GM23338 (cell line): Measurements from ENCODE around the gene PPIP5K2. TPM values are rescaled to one million over a fixed set of nuclear protein-coding genes. Genes with fewer than 3 reads are reported as not detected.

ENCODE experiments used
- ATAC-seq: fragments of 200-7000 bp; cut with Tn5 transposase; 3 replicates; pipeline ENCODE4 v1.9.1; 2020
- DNase-seq: peaks from one replicate; pipeline ENCODE4 v3.0.0-alpha.2; 2015; ENCODE audit warnings: low spot score
- H2AFZ ChIP-seq: fragments of 200-600 bp; sonication (generic); 2 replicates; pipeline ENCODE4 v1.8.0; 2016; ENCODE audit warnings: antibody characterized with exemption, mild to moderate bottlenecking, moderate library complexity
- H3F3A ChIP-seq: fragments of 200-600 bp; sonication (generic); replicated peaks from 2 replicates; pipeline ENCODE4 v1.8.0; 2017; ENCODE audit warnings: antibody characterized with exemption, mixed run types, low read depth
- H3K27ac ChIP-seq: fragments of 200-600 bp; sonication (generic); 2 replicates; pipeline ENCODE4 v1.6.1; 2016; ENCODE audit warnings: low read depth
- H3K27me3 ChIP-seq: fragments of 200-600 bp; sonication (generic); 2 replicates; pipeline ENCODE4 v1.8.0; 2016; ENCODE audit warnings: mild to moderate bottlenecking, mixed run types, moderate library complexity; ENCODE audit not compliant: insufficient read depth
- H3K36me3 ChIP-seq: fragments of 200-600 bp; sonication (generic); 2 replicates; pipeline ENCODE4 v1.8.0; 2016; ENCODE audit warnings: mild to moderate bottlenecking; ENCODE audit not compliant: insufficient read depth
- H3K4me1 ChIP-seq: fragments of 200-600 bp; sonication (generic); 2 replicates; pipeline ENCODE4 v1.8.0; 2016; ENCODE audit warnings: mild to moderate bottlenecking, moderate library complexity; ENCODE audit not compliant: insufficient read depth
- H3K4me2 ChIP-seq: fragments of 200-600 bp; sonication (generic); 2 replicates; pipeline ENCODE4 v1.7.1; 2017; ENCODE audit warnings: mixed run types
- H3K4me3 ChIP-seq: fragments of 200-600 bp; sonication (generic); 2 replicates; pipeline ENCODE4 v1.6.1; 2016; ENCODE audit warnings: mixed run types
- H3K79me2 ChIP-seq: fragments of 200-600 bp; sonication (generic); replicated peaks from 2 replicates; pipeline ENCODE4 v1.8.0; 2017; ENCODE audit warnings: mild to moderate bottlenecking; ENCODE audit not compliant: insufficient read depth
- H3K9me2 ChIP-seq: fragments of 200-600 bp; sonication (generic); 2 replicates; pipeline ENCODE4 v1.8.0; 2017; ENCODE audit not compliant: insufficient read depth
- H4K20me1 ChIP-seq: fragments of 200-600 bp; sonication (generic); replicated peaks from 2 replicates; pipeline ENCODE4 v1.8.0; 2017; ENCODE audit warnings: mild to moderate bottlenecking; ENCODE audit not compliant: insufficient read depth
- H3K27ac Mint-ChIP-seq: 2 replicates; pipeline ENCODE4 v1.8.0; 2020; ENCODE audit warnings: inconsistent platforms, mild to moderate bottlenecking, moderate library complexity, mixed read lengths
- H3K27me3 Mint-ChIP-seq: 3 replicates; pipeline ENCODE4 v1.8.0; 2022; ENCODE audit warnings: low read depth, mild to moderate bottlenecking, moderate library complexity, mixed read lengths, inconsistent platforms; ENCODE audit not compliant: insufficient read depth, poor library complexity
- H3K36me3 Mint-ChIP-seq: 3 replicates; pipeline ENCODE4 v1.8.0; 2021; ENCODE audit warnings: low read depth, mild to moderate bottlenecking, inconsistent platforms, moderate library complexity, mixed read lengths
- H3K4me1 Mint-ChIP-seq: 3 replicates; pipeline ENCODE4 v1.8.0; 2020; ENCODE audit warnings: mild to moderate bottlenecking, inconsistent platforms, mixed read lengths
- H3K4me3 Mint-ChIP-seq: 3 replicates; pipeline ENCODE4 v1.8.0; 2021; ENCODE audit warnings: moderate library complexity, mild to moderate bottlenecking, inconsistent platforms, mixed read lengths
- H3K9me3 Mint-ChIP-seq: 3 replicates; pipeline ENCODE4 v1.8.0; 2020; ENCODE audit warnings: moderate library complexity, mild to moderate bottlenecking, inconsistent platforms, mixed read lengths
- CREB1 ChIP-seq: fragments of 250-450 bp; sonication (Bioruptor Pico); IDR thresholded peaks from 2 replicates; pipeline ENCODE4 v1.5.0; 2020; ENCODE audit warnings: low read depth, mild to moderate bottlenecking, moderate library complexity
- EZH2 ChIP-seq: fragments of 200-600 bp; sonication (generic); IDR thresholded peaks from one replicate; pipeline ENCODE4 v1.8.0; 2017; ENCODE audit warnings: antibody characterized with exemption, mild to moderate bottlenecking, low read depth; ENCODE audit not compliant: unreplicated experiment
- EZH2phosphoT487 ChIP-seq: fragments of 200-600 bp; sonication (generic); IDR thresholded peaks from one replicate; pipeline ENCODE4 v1.8.1; 2018; ENCODE audit warnings: antibody characterized with exemption; ENCODE audit not compliant: unreplicated experiment
- JUNB ChIP-seq: IDR thresholded peaks from one replicate; pipeline ENCODE4 v1.6.1; 2016; ENCODE audit warnings: antibody characterized with exemption; ENCODE audit not compliant: unreplicated experiment
- POLR2AphosphoS5 ChIP-seq: IDR thresholded peaks from 2 replicates; pipeline ENCODE4 v1.6.1; 2016; ENCODE audit warnings: antibody characterized with exemption, low read depth
- STAT1 ChIP-seq: IDR thresholded peaks from one replicate; pipeline ENCODE4 v1.6.1; 2016; ENCODE audit warnings: antibody characterized with exemption; ENCODE audit not compliant: unreplicated experiment
- ZNF114 ChIP-seq: fragments of 250-450 bp; sonication (Bioruptor Pico); IDR thresholded peaks from 2 replicates; pipeline ENCODE4 v1.5.0; 2020; ENCODE audit warnings: mild to moderate bottlenecking, moderate library complexity
- ZNF331 ChIP-seq: fragments of 250-450 bp; sonication (Bioruptor Pico); IDR thresholded peaks from 2 replicates; pipeline ENCODE4 v1.5.0; 2020; ENCODE audit warnings: low read depth, mild to moderate bottlenecking, moderate library complexity
- polyA plus RNA-seq: library from polyadenylated mRNA; unstranded; fragments of >200 nt; fragmentation: Nextera tagmentation; extraction: Ambion mirVana; gene quantifications from 2 replicates; pipeline ENCODE4 v1.2.1, GENCODE V29; 2016
- total RNA-seq: library from RNA; depleted of rRNA; stranded (reverse); fragments of >200 nt; shearing (Covaris generic); gene quantifications from 2 replicates; pipeline ENCODE4 v1.2.3, GENCODE V29; 2014
- TF ChIP-seq, protein P1 (sequence below): IDR thresholded peaks from 2 replicates; pipeline ENCODE4 v1.6.1; 2016; ENCODE audit warnings: antibody characterized with exemption
- TF ChIP-seq, protein P2 (sequence below): IDR thresholded peaks from one replicate; pipeline ENCODE4 v1.6.1; 2018; ENCODE audit warnings: antibody characterized with exemption; ENCODE audit not compliant: unreplicated experiment
- TF ChIP-seq, protein P3 (sequence below), 2 experiments: fragments of 200-600 bp in 1 of 2; sonication (generic) in 1 of 2; conservative IDR thresholded peaks; 2 replicates each; pipeline versions ENCODE4 v1.5.1 to v1.6.1; 2016 to 2017; ENCODE audit warnings: antibody characterized with exemption in 2 of 2, low read depth in 2 of 2, mild to moderate bottlenecking in 2 of 2, moderate library complexity in 1 of 2

Gene PPIP5K2
- total and polyA plus RNA-seq, 2 experiments from 2014 or later = 41.7 to 45.4 TPM

DNA sequence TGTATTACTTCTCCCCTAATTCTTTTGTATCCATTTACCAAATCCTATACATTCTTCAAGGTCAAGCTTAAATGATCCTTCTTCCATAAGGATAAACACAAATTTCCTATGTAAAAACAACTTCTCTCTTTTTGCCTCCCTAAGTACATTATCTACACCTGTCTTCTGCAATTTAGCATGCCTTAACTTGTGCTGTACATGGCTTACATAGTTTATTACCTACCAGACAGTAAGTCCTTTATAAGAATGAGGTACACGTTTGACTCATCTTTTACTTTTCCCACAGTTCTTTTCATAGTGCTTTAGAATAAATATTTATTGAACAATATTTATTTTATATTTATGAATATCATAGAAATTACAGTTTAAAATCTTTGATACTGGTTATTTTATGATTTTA, 33.6 kb upstream of the PPIP5K2 start:
- H4K20me1 ChIP-seq = no peaks in the 10 kb centered on the region
- H3K4me3 Mint-ChIP-seq = no peak overlapping the region

DNA sequence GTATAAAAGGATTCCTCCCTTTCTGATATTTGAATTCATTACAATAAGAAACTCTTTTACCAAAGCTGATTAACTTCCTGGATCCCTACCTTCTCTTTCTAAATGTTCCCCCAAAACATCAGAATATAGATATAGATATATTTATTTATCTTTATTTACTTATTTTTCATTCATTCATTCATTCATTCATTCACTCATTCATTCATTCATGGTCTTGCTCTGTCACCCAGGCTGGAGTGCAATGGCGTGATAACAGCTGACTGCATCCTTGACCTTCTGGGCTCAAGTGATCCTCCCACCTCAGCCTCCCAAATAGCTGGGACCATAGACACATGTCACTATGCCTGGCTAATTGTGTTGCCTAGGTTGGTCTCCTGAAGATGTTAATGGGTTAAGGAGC, 30.8 kb upstream of the PPIP5K2 start:
- DNase-seq (no peak), ATAC-seq (no peak)
- no peak overlapping the region for H3K4me3 ChIP-seq
- Mint-ChIP-seq H3K36me3 (peaks cover 30% of the 10 kb centered on the region), H3K27me3 (peaks cover 2% of the 10 kb centered on the region), H3K27ac (no peak overlapping the region), H3K9me3 (peaks cover 5% of the 10 kb centered on the region), H3K4me1 (no peaks in the 10 kb centered on the region), H3K4me3 (no peak overlapping the region)
- H3K27ac ChIP-seq = no peak overlapping the region
- H4K20me1 ChIP-seq = no peaks in the 10 kb centered on the region
- H3K4me2 ChIP-seq = no peak overlapping the region
- H2AFZ ChIP-seq = no peak overlapping the region
- no peaks in the 10 kb centered on the region for H3K4me1 ChIP-seq
- H3K27me3 ChIP-seq = no peaks in the 10 kb centered on the region
- no peaks in the 10 kb centered on the region for H3K9me2 ChIP-seq
- H3K79me2 ChIP-seq = no peaks in the 10 kb centered on the region
- no peaks in the 10 kb centered on the region for H3F3A ChIP-seq
- peaks cover 3% of the 10 kb centered on the region; the same call in 1 of the 2 replicates for H3K36me3 ChIP-seq
- TF ChIP-seq JUNB = no peak
- TF ChIP-seq, protein P1, sequence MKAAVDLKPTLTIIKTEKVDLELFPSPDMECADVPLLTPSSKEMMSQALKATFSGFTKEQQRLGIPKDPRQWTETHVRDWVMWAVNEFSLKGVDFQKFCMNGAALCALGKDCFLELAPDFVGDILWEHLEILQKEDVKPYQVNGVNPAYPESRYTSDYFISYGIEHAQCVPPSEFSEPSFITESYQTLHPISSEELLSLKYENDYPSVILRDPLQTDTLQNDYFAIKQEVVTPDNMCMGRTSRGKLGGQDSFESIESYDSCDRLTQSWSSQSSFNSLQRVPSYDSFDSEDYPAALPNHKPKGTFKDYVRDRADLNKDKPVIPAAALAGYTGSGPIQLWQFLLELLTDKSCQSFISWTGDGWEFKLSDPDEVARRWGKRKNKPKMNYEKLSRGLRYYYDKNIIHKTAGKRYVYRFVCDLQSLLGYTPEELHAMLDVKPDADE = no peak
- no peak for TF ChIP-seq EZH2
- TF ChIP-seq ZNF331 (CRISPR knock-in tag) = no peak
- TF ChIP-seq ZNF114 (CRISPR knock-in tag) = no peak
- TF ChIP-seq, protein P2, sequence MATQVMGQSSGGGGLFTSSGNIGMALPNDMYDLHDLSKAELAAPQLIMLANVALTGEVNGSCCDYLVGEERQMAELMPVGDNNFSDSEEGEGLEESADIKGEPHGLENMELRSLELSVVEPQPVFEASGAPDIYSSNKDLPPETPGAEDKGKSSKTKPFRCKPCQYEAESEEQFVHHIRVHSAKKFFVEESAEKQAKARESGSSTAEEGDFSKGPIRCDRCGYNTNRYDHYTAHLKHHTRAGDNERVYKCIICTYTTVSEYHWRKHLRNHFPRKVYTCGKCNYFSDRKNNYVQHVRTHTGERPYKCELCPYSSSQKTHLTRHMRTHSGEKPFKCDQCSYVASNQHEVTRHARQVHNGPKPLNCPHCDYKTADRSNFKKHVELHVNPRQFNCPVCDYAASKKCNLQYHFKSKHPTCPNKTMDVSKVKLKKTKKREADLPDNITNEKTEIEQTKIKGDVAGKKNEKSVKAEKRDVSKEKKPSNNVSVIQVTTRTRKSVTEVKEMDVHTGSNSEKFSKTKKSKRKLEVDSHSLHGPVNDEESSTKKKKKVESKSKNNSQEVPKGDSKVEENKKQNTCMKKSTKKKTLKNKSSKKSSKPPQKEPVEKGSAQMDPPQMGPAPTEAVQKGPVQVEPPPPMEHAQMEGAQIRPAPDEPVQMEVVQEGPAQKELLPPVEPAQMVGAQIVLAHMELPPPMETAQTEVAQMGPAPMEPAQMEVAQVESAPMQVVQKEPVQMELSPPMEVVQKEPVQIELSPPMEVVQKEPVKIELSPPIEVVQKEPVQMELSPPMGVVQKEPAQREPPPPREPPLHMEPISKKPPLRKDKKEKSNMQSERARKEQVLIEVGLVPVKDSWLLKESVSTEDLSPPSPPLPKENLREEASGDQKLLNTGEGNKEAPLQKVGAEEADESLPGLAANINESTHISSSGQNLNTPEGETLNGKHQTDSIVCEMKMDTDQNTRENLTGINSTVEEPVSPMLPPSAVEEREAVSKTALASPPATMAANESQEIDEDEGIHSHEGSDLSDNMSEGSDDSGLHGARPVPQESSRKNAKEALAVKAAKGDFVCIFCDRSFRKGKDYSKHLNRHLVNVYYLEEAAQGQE = no peak
- TF ChIP-seq, protein P3, sequence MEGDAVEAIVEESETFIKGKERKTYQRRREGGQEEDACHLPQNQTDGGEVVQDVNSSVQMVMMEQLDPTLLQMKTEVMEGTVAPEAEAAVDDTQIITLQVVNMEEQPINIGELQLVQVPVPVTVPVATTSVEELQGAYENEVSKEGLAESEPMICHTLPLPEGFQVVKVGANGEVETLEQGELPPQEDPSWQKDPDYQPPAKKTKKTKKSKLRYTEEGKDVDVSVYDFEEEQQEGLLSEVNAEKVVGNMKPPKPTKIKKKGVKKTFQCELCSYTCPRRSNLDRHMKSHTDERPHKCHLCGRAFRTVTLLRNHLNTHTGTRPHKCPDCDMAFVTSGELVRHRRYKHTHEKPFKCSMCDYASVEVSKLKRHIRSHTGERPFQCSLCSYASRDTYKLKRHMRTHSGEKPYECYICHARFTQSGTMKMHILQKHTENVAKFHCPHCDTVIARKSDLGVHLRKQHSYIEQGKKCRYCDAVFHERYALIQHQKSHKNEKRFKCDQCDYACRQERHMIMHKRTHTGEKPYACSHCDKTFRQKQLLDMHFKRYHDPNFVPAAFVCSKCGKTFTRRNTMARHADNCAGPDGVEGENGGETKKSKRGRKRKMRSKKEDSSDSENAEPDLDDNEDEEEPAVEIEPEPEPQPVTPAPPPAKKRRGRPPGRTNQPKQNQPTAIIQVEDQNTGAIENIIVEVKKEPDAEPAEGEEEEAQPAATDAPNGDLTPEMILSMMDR (conservative IDR thresholded peaks at IDR 0.05; ENCODE audit: low read depth in 2 of 2) = no peak
- no peak for TF ChIP-seq POLR2AphosphoS5
- TF ChIP-seq EZH2phosphoT487 = no peak
- no peak for TF ChIP-seq CREB1 (CRISPR knock-in tag)

More for the DNA sequence above, 33.6 kb upstream of the PPIP5K2 start:
- Histone ChIP-seq H2AFZ (no peak overlapping the region), H3K36me3 (peaks cover 7% of the 10 kb centered on the region; the same call in 1 of the 2 replicates), H3K79me2 (no peaks in the 10 kb centered on the region), H3K27ac (no peak overlapping the region), H3K4me2 (no peak overlapping the region), H3K27me3 (no peaks in the 10 kb centered on the region), H3K9me2 (no peaks in the 10 kb centered on the region), H3K4me3 (no peak overlapping the region), H3F3A (no peaks in the 10 kb centered on the region), H3K4me1 (no peaks in the 10 kb centered on the region)
- no peak for ATAC-seq
- TF ChIP-seq ZNF114 (CRISPR knock-in tag) = no peak
- TF ChIP-seq EZH2phosphoT487 = no peak
- no peak for TF ChIP-seq CREB1 (CRISPR knock-in tag)
- no peak for TF ChIP-seq JUNB
- no peak for TF ChIP-seq STAT1
- TF ChIP-seq ZNF331 (CRISPR knock-in tag) = no peak
- TF ChIP-seq, protein P1 = no peak
- no peak for TF ChIP-seq EZH2
- TF ChIP-seq, protein P3 (conservative IDR thresholded peaks at IDR 0.05; ENCODE audit: low read depth in 2 of 2) = no peak
- TF ChIP-seq POLR2AphosphoS5 = no peak
- peaks cover 27% of the 10 kb centered on the region for H3K9me3 Mint-ChIP-seq
- H3K36me3 Mint-ChIP-seq = peaks cover 42% of the 10 kb centered on the region
- no peak for DNase-seq
- H3K27me3 Mint-ChIP-seq = no peaks in the 10 kb centered on the region
- no peaks in the 10 kb centered on the region for H3K4me1 Mint-ChIP-seq
- H3K27ac Mint-ChIP-seq = no peak overlapping the region
